HepG2 (cell line): Measurements from ENCODE around the gene PASD1.

ENCODE experiments used
- CAMTA2 ChIP-seq: sonication (generic); formaldehyde crosslinking; IDR thresholded peaks from 2 replicates; pipeline ENCODE4 v1.4.0; 2020; ENCODE audit warnings: mild to moderate bottlenecking, missing genetic modification reagents, borderline replicate concordance
- HNRNPUL1 ChIP-seq: fragments of 200-400 bp; formaldehyde crosslinking; IDR thresholded peaks from 2 replicates; pipeline ENCODE4 v1.6.1; 2017; ENCODE audit warnings: low read depth, mild to moderate bottlenecking, low read length, moderate library complexity
- RAD21 ChIP-seq: fragments of 450-650 bp; formaldehyde crosslinking; IDR thresholded peaks from 2 replicates; pipeline ENCODE4 v1.5.0; 2020; ENCODE audit warnings: mild to moderate bottlenecking

- TF ChIP-seq CAMTA2 (no peak), HNRNPUL1 (no peak), RAD21 (CRISPR knock-in tag) (no peak)
These were observed 135.0 kb downstream of the PASD1 start for GRCh38 chrX:151698485-151698884.
